Bronchial epithelial cell (primary cell): Measurements from ENCODE around the gene TRERF1. TPM values are rescaled to one million over a fixed set of nuclear protein-coding genes. Genes with fewer than 3 reads are reported as not detected.

ENCODE experiments used
- DNase-seq: peaks from one replicate; pipeline ENCODE4 v3.0.0-alpha.2; 2010; ENCODE audit warnings: low read depth
- FAIRE-seq: peaks from 2 replicates; lab custom pipeline; 2011; peaks lifted over from hg19 to GRCh38; lab: Jason Lieb, UNC
- H3K27me3 ChIP-seq: 2 replicates; pipeline ENCODE4 v1.5.1; 2011; ENCODE audit warnings: low read length; ENCODE audit not compliant: control insufficient read depth, insufficient read depth
- H3K36me3 ChIP-seq: 2 replicates; pipeline ENCODE4 v1.5.1; 2011; ENCODE audit warnings: low read length; ENCODE audit not compliant: control insufficient read depth, insufficient read depth
- H3K4me3 ChIP-seq: 2 replicates; pipeline ENCODE4 v1.5.1; 2011; ENCODE audit warnings: mild to moderate bottlenecking, low read depth, low read length, control low read depth
- total RNA-seq: library from RNA; depleted of rRNA; stranded (reverse); fragments of >200 nt; gene quantifications from 2 replicates; pipeline ENCODE4 v1.2.1, GENCODE V29; 2014
- TF ChIP-seq, protein P1 (sequence below): IDR thresholded peaks from 2 replicates; pipeline ENCODE4 v1.5.1; 2011; ENCODE audit warnings: mild to moderate bottlenecking, moderate library complexity, low read length, control low read depth, inconsistent platforms; ENCODE audit not compliant: insufficient read depth, severe bottlenecking

The TRERF1 gene
- total RNA-seq, 1 donor from 2014 or later, result 1.8 TPM

DNA sequence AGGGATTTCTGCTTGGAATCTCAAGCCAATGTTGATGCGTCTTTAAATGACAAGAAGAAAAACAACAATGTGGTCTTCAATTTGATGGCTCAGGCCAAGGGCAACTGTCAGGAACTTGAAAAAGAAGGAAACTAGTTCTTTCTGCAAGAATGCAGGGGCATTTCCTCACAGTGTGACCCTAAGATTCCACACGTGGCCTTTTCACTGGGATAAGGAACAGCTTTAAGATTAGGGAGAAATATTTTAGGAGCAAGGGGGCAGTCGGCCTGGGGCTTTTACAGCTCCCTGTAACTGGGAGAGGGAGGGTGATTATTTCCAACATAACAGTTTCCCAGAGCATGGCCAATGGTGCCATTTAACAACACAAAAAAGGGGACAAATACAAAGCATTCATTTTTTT lies 194.7 kb downstream of the TRERF1 start:
- Histone ChIP-seq H3K36me3 (peaks cover 17% of the 10 kb centered on the region), H3K27me3 (no peaks in the 10 kb centered on the region), H3K4me3 (no peak overlapping the region)
- TF ChIP-seq, protein P1, sequence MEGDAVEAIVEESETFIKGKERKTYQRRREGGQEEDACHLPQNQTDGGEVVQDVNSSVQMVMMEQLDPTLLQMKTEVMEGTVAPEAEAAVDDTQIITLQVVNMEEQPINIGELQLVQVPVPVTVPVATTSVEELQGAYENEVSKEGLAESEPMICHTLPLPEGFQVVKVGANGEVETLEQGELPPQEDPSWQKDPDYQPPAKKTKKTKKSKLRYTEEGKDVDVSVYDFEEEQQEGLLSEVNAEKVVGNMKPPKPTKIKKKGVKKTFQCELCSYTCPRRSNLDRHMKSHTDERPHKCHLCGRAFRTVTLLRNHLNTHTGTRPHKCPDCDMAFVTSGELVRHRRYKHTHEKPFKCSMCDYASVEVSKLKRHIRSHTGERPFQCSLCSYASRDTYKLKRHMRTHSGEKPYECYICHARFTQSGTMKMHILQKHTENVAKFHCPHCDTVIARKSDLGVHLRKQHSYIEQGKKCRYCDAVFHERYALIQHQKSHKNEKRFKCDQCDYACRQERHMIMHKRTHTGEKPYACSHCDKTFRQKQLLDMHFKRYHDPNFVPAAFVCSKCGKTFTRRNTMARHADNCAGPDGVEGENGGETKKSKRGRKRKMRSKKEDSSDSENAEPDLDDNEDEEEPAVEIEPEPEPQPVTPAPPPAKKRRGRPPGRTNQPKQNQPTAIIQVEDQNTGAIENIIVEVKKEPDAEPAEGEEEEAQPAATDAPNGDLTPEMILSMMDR, result no peak
- DNase-seq, result no peak
- FAIRE-seq, result no peak

DNA sequence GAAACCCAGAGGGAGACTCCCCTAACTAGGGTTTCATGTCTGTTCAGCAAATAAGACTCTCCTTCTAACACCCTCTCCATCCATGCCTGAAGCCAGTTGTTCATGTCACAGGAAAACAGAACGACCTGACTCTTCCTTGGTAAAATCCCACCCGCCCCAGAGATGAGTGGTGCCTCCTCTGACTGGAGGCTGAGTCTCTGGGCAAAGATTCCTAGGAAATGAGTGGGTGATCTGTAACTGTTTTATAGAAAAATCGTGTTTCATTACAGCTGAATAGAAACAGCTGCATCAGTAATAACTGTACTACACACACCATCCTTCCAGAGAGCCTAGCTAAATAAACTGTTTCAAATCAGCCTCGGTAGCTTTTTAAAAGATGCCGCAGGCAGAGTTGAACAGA lies 196.7 kb downstream of the TRERF1 start:
- no peak for DNase-seq
- no peaks in the 10 kb centered on the region for H3K27me3 ChIP-seq
- peaks cover 17% of the 10 kb centered on the region for H3K36me3 ChIP-seq
- TF ChIP-seq, protein P1, result no peak
- FAIRE-seq, result no peak
- H3K4me3 ChIP-seq, result no peak overlapping the region

DNA sequence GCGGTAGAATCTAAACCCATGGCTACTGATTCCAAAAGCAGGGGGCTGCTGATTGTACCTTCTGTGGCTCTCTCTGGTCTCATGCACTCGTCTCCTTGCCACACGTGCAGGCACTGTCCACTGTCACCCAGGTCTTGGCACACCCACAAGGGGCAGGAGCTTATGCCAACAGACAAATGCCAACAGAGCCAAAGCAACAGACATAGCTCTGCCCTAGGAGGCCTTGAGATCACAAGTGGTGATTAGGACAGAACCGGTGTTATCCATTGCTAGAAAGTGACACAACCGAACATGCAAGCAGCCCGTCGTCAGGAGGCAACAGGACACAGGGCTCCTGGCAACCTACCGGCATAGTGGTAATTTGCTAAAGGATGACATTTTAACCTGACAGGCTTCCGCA lies 197.2 kb downstream of the TRERF1 start:
- H3K4me3 ChIP-seq, result no peak overlapping the region
- TF ChIP-seq, protein P1, result no peak
- H3K36me3 ChIP-seq, result peaks cover 16% of the 10 kb centered on the region
- FAIRE-seq (peak; percentile 85), DNase-seq (no peak)
- H3K27me3 ChIP-seq, result no peaks in the 10 kb centered on the region

DNA sequence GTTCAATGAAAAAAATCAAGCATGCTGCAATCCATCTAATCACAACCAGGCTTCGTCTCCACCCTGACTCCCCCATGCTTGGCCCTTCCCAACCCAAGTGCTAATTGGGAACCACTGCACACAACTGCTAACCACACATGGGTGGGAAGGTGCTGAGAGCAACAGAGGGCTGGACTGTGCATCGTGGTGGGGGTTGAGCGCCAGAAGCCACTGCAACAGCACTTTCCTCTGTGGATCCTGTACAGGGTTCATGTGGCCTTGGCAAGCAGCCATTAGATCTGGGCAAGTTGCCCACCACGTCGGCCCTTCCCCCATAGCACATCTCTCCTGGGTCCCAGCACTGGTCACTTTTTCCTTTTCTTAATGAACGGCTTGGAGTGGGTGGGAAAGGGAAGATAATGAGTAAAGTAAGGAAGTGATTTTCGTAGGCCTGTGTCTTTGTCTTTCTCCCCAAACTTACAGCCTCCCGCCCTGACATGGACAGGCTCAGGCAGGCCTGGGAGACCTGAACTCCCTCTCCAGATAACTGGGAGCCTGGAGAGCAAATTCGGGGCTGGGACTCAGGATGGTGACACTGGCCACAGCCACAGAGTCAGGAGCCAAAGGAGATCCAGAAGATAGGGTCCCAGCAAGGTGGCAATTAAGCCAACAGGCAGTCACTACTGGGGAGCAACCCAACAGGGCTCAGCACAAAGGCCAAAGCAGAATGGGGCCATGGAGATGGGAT lies 199.7 kb downstream of the TRERF1 start:
- TF ChIP-seq, protein P1, result no peak
- DNase-seq (no peak), FAIRE-seq (no peak)
- Histone ChIP-seq H3K27me3 (no peaks in the 10 kb centered on the region), H3K36me3 (peaks cover 11% of the 10 kb centered on the region), H3K4me3 (no peak overlapping the region)

DNA sequence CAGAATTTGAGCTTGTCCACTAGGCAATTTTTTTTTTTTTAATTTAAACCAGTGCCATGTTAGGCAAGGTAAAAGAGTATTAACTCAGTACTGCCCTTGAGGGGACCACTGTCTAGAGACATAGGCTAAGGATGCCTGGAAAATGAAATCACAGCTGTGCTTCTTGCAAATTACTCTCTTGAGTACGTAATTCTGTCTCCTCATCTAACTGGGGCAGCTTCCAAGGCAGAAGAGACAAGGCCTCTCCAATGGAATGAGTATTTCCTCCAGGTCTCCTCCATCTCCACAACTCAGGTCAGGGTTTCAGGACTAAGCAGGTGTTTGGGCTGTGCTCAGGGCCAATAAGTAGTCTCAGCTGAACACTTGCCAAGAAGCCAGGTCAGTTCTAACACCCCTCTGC lies 200.2 kb downstream of the TRERF1 start:
- TF ChIP-seq, protein P1, result no peak
- Histone ChIP-seq H3K27me3 (no peaks in the 10 kb centered on the region), H3K4me3 (no peak overlapping the region), H3K36me3 (peaks cover 6% of the 10 kb centered on the region)
- DNase-seq (no peak), FAIRE-seq (peak; percentile 93)
